MCF 10A (cell line): ENCODE results near the gene KCNT1. TPM values are rescaled to one million over a fixed set of nuclear protein-coding genes. Genes with fewer than 3 reads are reported as not detected.

ENCODE experiments used
- BruUV-seq: library from RNA; stranded (reverse); fragments of 400-500 nt; replicated peaks from 2 replicates; lab custom pipeline; 2021; lab: Mats Ljungman, UMichigan
- CTCF ChIA-PET: fragments of 300-600 bp; sonication (Branson Sonifier 250); formaldehyde crosslinking; extraction: SDS; loops from one replicate; lab custom pipeline; 2021; ENCODE audit warnings: antibody characterized with exemption, inconsistent platforms; lab: Yijun Ruan, JAX
- POLR2A ChIA-PET: fragments of 300-600, 350-650 bp; sonication (Branson Sonifier 250); formaldehyde crosslinking; extraction: SDS; loops from one replicate; lab custom pipeline; 2020; ENCODE audit warnings: antibody characterized with exemption, inconsistent platforms; lab: Yijun Ruan, JAX
- DNase-seq: peaks from one replicate; pipeline ENCODE4 v3.0.0-alpha.2; 2018; ENCODE audit not compliant: unreplicated experiment
- H3K27ac Mint-ChIP-seq: one replicate; pipeline ENCODE4 v1.8.0; 2022; ENCODE audit warnings: mild to moderate bottlenecking, low read depth, mixed read lengths; ENCODE audit not compliant: unreplicated experiment
- H3K27me3 Mint-ChIP-seq: one replicate; pipeline ENCODE4 v1.8.0; 2022; ENCODE audit warnings: mixed read lengths; ENCODE audit not compliant: insufficient read depth, unreplicated experiment
- H3K36me3 Mint-ChIP-seq: one replicate; pipeline ENCODE4 v1.8.0; 2022; ENCODE audit warnings: mild to moderate bottlenecking, moderate library complexity, mixed read lengths; ENCODE audit not compliant: insufficient read depth, unreplicated experiment
- H3K4me1 Mint-ChIP-seq: one replicate; pipeline ENCODE4 v1.8.0; 2022; ENCODE audit warnings: mixed read lengths; ENCODE audit not compliant: insufficient read depth, unreplicated experiment
- H3K4me3 Mint-ChIP-seq: one replicate; pipeline ENCODE4 v1.8.0; 2022; ENCODE audit warnings: mild to moderate bottlenecking, moderate library complexity, mixed read lengths; ENCODE audit not compliant: unreplicated experiment
- H3K9me3 Mint-ChIP-seq: one replicate; pipeline ENCODE4 v1.8.0; 2022; ENCODE audit warnings: mixed read lengths; ENCODE audit not compliant: unreplicated experiment
- CTCF ChIP-seq: fragments of 200-600 bp; IDR thresholded peaks from one replicate; pipeline ENCODE4 v1.8.0; 2022; ENCODE audit warnings: antibody characterized with exemption, mild to moderate bottlenecking; ENCODE audit not compliant: unreplicated experiment
- intact Hi-C: fragments of 100-400 bp; cut with micrococcal nuclease; formaldehyde crosslinking; loops from 2 replicates; pipeline ENCODE4 v1.14.1; 2022
- total RNA-seq: library from RNA; stranded (reverse); gene quantifications from 2 replicates; pipeline ENCODE4 v1.2.3, GENCODE V29; 2022

KCNT1 gene
- total RNA-seq, 1 experiment from 2014 or later, result not detected

GRCh38 chr9:135805422-135806022 is 103.5 kb downstream of the KCNT1 start:
- H3K27me3 Mint-ChIP-seq, result no peaks in the 10 kb centered on the region
- CTCF ChIA-PET, result interaction anchor here (0.5 kb wide), 1 partner anchor 26 kb away, joined by 9 read pairs; no protein-coding TSS in a partner anchor
- POLR2A ChIA-PET, result no interaction called here
- no peak overlapping the region for H3K27ac Mint-ChIP-seq
- no peak for TF ChIP-seq CTCF
- no peaks in the 10 kb centered on the region for H3K4me1 Mint-ChIP-seq
- BruUV-seq, result no TSS peak
- H3K4me3 Mint-ChIP-seq, result no peak overlapping the region
- peaks cover 18% of the 10 kb centered on the region for H3K36me3 Mint-ChIP-seq
- H3K9me3 Mint-ChIP-seq, result no peaks in the 10 kb centered on the region
- intact Hi-C loops, result no loop called here
- no peak for DNase-seq

- no TSS peak for BruUV-seq
- Mint-ChIP-seq H3K36me3 (peaks cover 26% of the 10 kb centered on the region), H3K27ac (no peak overlapping the region), H3K27me3 (no peaks in the 10 kb centered on the region), H3K4me3 (no peak overlapping the region), H3K9me3 (no peaks in the 10 kb centered on the region), H3K4me1 (no peaks in the 10 kb centered on the region)
- POLR2A ChIA-PET, result no interaction called here
- intact Hi-C loops, result no loop called here
- CTCF ChIA-PET, result no interaction called here
- TF ChIP-seq CTCF, result no peak
- DNase-seq, result peak; percentile 5
Observed at GRCh38 chr9:135809166-135809565, 107.2 kb downstream of the KCNT1 start.

GRCh38 chr9:135810806-135811575 is 109.0 kb downstream of the KCNT1 start:
- no TSS peak for BruUV-seq
- intact Hi-C loops, result no loop called here
- no peak for TF ChIP-seq CTCF
- Mint-ChIP-seq H3K4me3 (no peak overlapping the region), H3K27me3 (no peaks in the 10 kb centered on the region), H3K27ac (no peak overlapping the region), H3K4me1 (no peaks in the 10 kb centered on the region), H3K36me3 (peaks cover 28% of the 10 kb centered on the region), H3K9me3 (no peaks in the 10 kb centered on the region)
- no peak for DNase-seq
- ChIA-PET POLR2A (interaction anchor here (1.1 kb wide), 1 partner anchor 215 kb away, joined by 4 read pairs; no protein-coding TSS in a partner anchor), CTCF (interaction anchor here (0.9 kb wide), 1 partner anchor 11 kb away, joined by 3 read pairs; no protein-coding TSS in a partner anchor)

- no TSS peak for BruUV-seq
- H3K9me3 Mint-ChIP-seq, result no peaks in the 10 kb centered on the region
- CTCF ChIA-PET, result interaction anchor here (0.9 kb wide), 1 partner anchor 11 kb away, joined by 3 read pairs; no protein-coding TSS in a partner anchor
- H3K36me3 Mint-ChIP-seq, result peaks cover 37% of the 10 kb centered on the region
- no peak for TF ChIP-seq CTCF
- H3K27me3 Mint-ChIP-seq, result no peaks in the 10 kb centered on the region
- POLR2A ChIA-PET, result interaction anchor here (1.1 kb wide), 1 partner anchor 216 kb away, joined by 4 read pairs; no protein-coding TSS in a partner anchor
- no peak overlapping the region for H3K4me3 Mint-ChIP-seq
- H3K27ac Mint-ChIP-seq, result no peak overlapping the region
- no peak for DNase-seq
- intact Hi-C loops, result no loop called here
- H3K4me1 Mint-ChIP-seq, result no peaks in the 10 kb centered on the region
Observed at GRCh38 chr9:135811801-135812200, 109.8 kb downstream of the KCNT1 start.
